Measurements from ENCODE around the gene LHFPL6. TPM values are rescaled to one million over a fixed set of nuclear protein-coding genes. Genes with fewer than 3 reads are reported as not detected.

LHFPL6 gene
- total and polyA plus RNA-seq, 3 donors from 2014 or later, result 37.3 to 65.5 (median 52.1) TPM

DNA sequence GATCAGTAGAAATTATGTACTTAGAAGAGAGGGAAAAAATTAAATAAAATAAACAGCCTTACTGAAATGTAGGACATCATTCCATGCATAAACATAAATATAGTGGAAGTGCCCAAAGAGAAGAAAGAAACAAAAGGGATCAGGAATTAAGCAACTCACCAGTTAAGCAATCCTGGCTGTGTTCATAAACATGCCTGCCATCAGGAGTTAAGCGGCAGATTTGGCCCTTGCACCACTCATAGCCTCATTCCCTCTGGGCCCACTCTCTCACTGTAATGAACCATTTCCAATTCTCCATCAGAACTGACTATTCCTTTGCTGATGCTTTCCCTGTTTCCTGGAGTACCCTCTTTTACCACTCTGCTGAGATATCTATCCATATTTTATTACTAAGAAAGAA is 281.4 kb downstream of the LHFPL6 start:
- WGBS, 2 donors, result 56 to 84% methylated on average over 1 of the region's 1 CpG
- no peaks in the 10 kb centered on the region for H3K36me3 ChIP-seq (ENCODE audit: low read depth, missing control alignments)
- H3K4me1 ChIP-seq, result no peaks in the 10 kb centered on the region
- no peaks in the 10 kb centered on the region for H3K9me3 ChIP-seq
- H3K27ac ChIP-seq, result no peak overlapping the region
- intact Hi-C loops (cut with DNase I; ENCODE audit: low total_unique reads), result no loop called here
- H3K27me3 ChIP-seq, result no peaks in the 10 kb centered on the region
- no peak overlapping the region for H3K4me3 ChIP-seq
- TF ChIP-seq, protein P1, sequence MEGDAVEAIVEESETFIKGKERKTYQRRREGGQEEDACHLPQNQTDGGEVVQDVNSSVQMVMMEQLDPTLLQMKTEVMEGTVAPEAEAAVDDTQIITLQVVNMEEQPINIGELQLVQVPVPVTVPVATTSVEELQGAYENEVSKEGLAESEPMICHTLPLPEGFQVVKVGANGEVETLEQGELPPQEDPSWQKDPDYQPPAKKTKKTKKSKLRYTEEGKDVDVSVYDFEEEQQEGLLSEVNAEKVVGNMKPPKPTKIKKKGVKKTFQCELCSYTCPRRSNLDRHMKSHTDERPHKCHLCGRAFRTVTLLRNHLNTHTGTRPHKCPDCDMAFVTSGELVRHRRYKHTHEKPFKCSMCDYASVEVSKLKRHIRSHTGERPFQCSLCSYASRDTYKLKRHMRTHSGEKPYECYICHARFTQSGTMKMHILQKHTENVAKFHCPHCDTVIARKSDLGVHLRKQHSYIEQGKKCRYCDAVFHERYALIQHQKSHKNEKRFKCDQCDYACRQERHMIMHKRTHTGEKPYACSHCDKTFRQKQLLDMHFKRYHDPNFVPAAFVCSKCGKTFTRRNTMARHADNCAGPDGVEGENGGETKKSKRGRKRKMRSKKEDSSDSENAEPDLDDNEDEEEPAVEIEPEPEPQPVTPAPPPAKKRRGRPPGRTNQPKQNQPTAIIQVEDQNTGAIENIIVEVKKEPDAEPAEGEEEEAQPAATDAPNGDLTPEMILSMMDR (IDR thresholded peaks at IDR 0.05), result no peak
- no peak for TF ChIP-seq POLR2A (IDR thresholded peaks at IDR 0.05)
- no peak for DNase-seq

DNA sequence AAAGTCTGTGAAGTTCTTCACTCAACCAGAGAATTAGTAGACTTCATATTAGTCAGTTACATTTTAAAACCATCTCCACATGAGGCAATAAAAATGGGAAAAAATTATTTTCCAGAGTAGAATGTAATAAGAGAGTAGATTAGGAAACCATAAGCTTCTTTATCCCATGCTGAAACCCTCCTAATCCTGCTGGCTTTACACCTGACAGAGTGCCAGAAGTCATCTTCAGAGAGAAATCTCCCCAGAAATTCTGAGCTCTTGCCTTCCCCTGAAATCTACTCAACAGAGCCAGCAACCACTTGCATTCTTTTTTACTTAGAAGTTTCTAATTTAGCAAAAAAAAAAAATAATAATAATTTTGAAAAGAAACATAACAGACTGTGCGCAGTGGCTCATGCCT is 284.8 kb downstream of the LHFPL6 start:
- no peak for TF ChIP-seq POLR2A (IDR thresholded peaks at IDR 0.05)
- TF ChIP-seq, protein P1 (IDR thresholded peaks at IDR 0.05), result no peak
- no peak for DNase-seq
- Histone ChIP-seq H3K36me3 (ENCODE audit: low read depth, missing control alignments) (no peaks in the 10 kb centered on the region), H3K4me3 (no peak overlapping the region), H3K27ac (no peak overlapping the region), H3K9me3 (no peaks in the 10 kb centered on the region), H3K4me1 (no peaks in the 10 kb centered on the region), H3K27me3 (no peaks in the 10 kb centered on the region)
- intact Hi-C loops (cut with DNase I; ENCODE audit: low total_unique reads), result no loop called here
- 63 to 88% methylated on average over 1 of the region's 1 CpG for WGBS, 2 donors

DNA sequence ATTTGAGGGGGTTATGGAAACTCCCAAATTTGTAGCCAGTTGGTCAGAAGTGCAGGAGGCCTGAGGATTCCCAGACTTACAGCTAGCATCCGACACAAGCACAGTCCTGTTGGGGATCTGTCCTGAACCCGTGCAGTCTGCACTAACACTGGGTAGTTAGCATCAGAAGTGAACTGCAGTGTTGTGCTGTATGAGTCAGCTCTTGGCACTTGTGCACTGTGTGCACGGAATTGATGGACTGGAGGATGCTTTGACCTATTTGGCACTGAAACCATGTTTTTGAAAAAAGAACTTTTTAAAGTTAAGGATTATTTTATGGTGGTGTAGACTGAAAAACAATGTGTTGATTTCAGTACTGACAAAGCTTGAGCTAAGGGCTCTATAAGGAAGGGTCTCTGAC is 285.7 kb downstream of the LHFPL6 start:
- intact Hi-C loops (cut with DNase I; ENCODE audit: low total_unique reads), result no loop called here

DNA sequence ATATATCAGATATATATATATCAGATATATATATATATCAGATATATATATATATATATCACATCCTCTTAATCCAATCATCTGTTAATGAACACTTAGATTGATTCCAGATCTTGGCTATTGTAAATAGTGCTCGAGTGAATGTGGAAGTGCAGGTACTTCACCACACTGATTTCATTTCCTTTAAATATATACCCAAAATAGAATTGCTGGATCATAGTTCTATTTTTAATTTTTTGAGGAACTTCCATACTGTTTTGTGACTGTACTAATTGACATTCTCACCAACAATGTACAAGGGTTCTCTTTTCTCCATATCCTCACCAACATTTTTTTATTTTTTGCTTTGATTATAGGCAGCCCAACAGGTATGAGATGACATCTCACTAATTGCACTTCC is 287.2 kb downstream of the LHFPL6 start:
- Histone ChIP-seq H3K4me3 (no peak overlapping the region), H3K9me3 (no peaks in the 10 kb centered on the region), H3K36me3 (ENCODE audit: low read depth, missing control alignments) (no peaks in the 10 kb centered on the region), H3K27ac (no peak overlapping the region), H3K4me1 (no peaks in the 10 kb centered on the region), H3K27me3 (no peaks in the 10 kb centered on the region)
- intact Hi-C loops (cut with DNase I; ENCODE audit: low total_unique reads), result no loop called here
- WGBS, 2 donors, result 77 to 83% methylated on average over 1 of the region's 1 CpG
- no peak for DNase-seq
- TF ChIP-seq, protein P1 (IDR thresholded peaks at IDR 0.05), result no peak
- no peak for TF ChIP-seq POLR2A (IDR thresholded peaks at IDR 0.05)

More for the DNA sequence above, 285.7 kb downstream of the LHFPL6 start:
- Histone ChIP-seq H3K27ac (no peak overlapping the region), H3K4me1 (no peaks in the 10 kb centered on the region), H3K36me3 (ENCODE audit: low read depth, missing control alignments) (no peaks in the 10 kb centered on the region), H3K9me3 (no peaks in the 10 kb centered on the region), H3K4me3 (no peak overlapping the region), H3K27me3 (no peaks in the 10 kb centered on the region)
- WGBS, 2 donors, result 37 to 41% methylated on average over 3 of the region's 3 CpGs
- TF ChIP-seq, protein P1 (IDR thresholded peaks at IDR 0.05), result no peak
- no peak for TF ChIP-seq POLR2A (IDR thresholded peaks at IDR 0.05)
- peak; percentile 34 for DNase-seq

DNA sequence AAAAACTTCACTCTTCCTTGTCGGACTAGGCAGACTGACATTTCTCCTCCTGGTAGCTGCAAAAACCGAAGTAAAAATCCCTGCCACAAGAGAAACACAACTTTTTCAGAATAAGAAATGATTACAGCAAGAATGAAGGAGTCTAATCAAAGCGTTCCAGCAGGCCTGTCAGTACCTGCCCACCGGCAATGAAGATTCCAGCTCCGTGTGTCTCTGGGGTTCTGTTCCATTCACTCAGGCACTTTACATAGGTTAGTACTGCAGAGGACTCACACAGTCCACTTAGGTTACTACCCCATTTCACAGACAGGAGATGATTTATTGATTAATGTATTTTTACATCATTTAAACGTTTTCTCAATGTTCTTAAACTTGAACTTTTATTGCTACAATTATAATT is 289.3 kb downstream of the LHFPL6 start:
- Histone ChIP-seq H3K4me3 (no peak overlapping the region), H3K27me3 (no peaks in the 10 kb centered on the region), H3K36me3 (ENCODE audit: low read depth, missing control alignments) (no peaks in the 10 kb centered on the region), H3K27ac (no peak overlapping the region), H3K9me3 (no peaks in the 10 kb centered on the region), H3K4me1 (no peaks in the 10 kb centered on the region)
- TF ChIP-seq, protein P1 (IDR thresholded peaks at IDR 0.05), result no peak
- no peak for TF ChIP-seq POLR2A (IDR thresholded peaks at IDR 0.05)
- intact Hi-C loops (cut with DNase I; ENCODE audit: low total_unique reads), result no loop called here
- 58 to 63% methylated on average over 6 of the region's 6 CpGs for WGBS, 2 donors
- no peak for DNase-seq
